ENCODE results near the gene TMEM37. TPM values are rescaled to one million over a fixed set of nuclear protein-coding genes. Genes with fewer than 3 reads are reported as not detected.

The TMEM37 gene
- total and polyA plus RNA-seq, 4 donors, result 17.6 to 125 (median 37.4) TPM

GRCh38 chr2:119476301-119477112, 44.9 kb downstream of the TMEM37 start:
- TF ChIP-seq CTCF (IDR thresholded peaks at IDR 0.05; ENCODE audit: low read depth, low read length, missing input control) (peak; percentile 95), RXRA (IDR thresholded peaks at IDR 0.05) (peak in 1 of 2 donors; percentile 32), GABPA (IDR thresholded peaks at IDR 0.05 in 1 of 2, conservative IDR thresholded peaks at IDR 0.05 in 1 of 2) (no peak), RAD21 (IDR thresholded peaks at IDR 0.05) (peak; percentile 95 to 97)
- WGBS, result 26% methylated on average over 20 of the region's 20 CpGs
- no peak overlapping the region for H3K9ac ChIP-seq (ENCODE audit: low read depth in 1 of 2, low read length in 2 of 2)
- peak; percentile 58 for DNase-seq (ENCODE audit: low spot score)
- peaks cover 0 to 6% (median 3%) of the 10 kb centered on the region in 4 donors for H3K4me1 ChIP-seq (ENCODE audit: control insufficient read depth in 4 of 4, insufficient read depth in 4 of 4, low read length in 3 of 4)
- no peak overlapping the region for H3K4me3 ChIP-seq (ENCODE audit: low read depth in 1 of 3, low read length in 3 of 3)
- H3K27ac ChIP-seq (ENCODE audit: low read depth in 1 of 2, low read length in 2 of 2), result no peak overlapping the region
- no peaks in the 10 kb centered on the region for H3K27me3 ChIP-seq (ENCODE audit: control insufficient read depth in 4 of 4, insufficient read depth in 4 of 4, low read length in 3 of 4)
- H3K36me3 ChIP-seq (ENCODE audit: control insufficient read depth in 4 of 4, insufficient read depth in 3 of 4, low read depth in 1 of 4, low read length in 3 of 4), result no peaks in the 10 kb centered on the region
- no peaks in the 10 kb centered on the region for H3K9me3 ChIP-seq (ENCODE audit: control insufficient read depth in 4 of 4, low read length in 3 of 4)

GRCh38 chr2:119477113-119477505, 45.5 kb downstream of the TMEM37 start:
- TF ChIP-seq GABPA (IDR thresholded peaks at IDR 0.05 in 1 of 2, conservative IDR thresholded peaks at IDR 0.05 in 1 of 2) (no peak), YY1 (IDR thresholded peaks at IDR 0.05) (no peak), HNF4A (conservative IDR thresholded peaks at IDR 0.05) (no peak), FOXA1 (IDR thresholded peaks at IDR 0.05) (no peak), EGR1 (IDR thresholded peaks at IDR 0.05; ENCODE audit: low read depth in 2 of 2) (no peak), FOXA2 (IDR thresholded peaks at IDR 0.05) (no peak), RAD21 (IDR thresholded peaks at IDR 0.05) (no peak), SP1 (IDR thresholded peaks at IDR 0.05) (no peak)
- TF ChIP-seq, protein P1, sequence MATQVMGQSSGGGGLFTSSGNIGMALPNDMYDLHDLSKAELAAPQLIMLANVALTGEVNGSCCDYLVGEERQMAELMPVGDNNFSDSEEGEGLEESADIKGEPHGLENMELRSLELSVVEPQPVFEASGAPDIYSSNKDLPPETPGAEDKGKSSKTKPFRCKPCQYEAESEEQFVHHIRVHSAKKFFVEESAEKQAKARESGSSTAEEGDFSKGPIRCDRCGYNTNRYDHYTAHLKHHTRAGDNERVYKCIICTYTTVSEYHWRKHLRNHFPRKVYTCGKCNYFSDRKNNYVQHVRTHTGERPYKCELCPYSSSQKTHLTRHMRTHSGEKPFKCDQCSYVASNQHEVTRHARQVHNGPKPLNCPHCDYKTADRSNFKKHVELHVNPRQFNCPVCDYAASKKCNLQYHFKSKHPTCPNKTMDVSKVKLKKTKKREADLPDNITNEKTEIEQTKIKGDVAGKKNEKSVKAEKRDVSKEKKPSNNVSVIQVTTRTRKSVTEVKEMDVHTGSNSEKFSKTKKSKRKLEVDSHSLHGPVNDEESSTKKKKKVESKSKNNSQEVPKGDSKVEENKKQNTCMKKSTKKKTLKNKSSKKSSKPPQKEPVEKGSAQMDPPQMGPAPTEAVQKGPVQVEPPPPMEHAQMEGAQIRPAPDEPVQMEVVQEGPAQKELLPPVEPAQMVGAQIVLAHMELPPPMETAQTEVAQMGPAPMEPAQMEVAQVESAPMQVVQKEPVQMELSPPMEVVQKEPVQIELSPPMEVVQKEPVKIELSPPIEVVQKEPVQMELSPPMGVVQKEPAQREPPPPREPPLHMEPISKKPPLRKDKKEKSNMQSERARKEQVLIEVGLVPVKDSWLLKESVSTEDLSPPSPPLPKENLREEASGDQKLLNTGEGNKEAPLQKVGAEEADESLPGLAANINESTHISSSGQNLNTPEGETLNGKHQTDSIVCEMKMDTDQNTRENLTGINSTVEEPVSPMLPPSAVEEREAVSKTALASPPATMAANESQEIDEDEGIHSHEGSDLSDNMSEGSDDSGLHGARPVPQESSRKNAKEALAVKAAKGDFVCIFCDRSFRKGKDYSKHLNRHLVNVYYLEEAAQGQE (IDR thresholded peaks at IDR 0.05), result no peak
- TF ChIP-seq, protein P2, sequence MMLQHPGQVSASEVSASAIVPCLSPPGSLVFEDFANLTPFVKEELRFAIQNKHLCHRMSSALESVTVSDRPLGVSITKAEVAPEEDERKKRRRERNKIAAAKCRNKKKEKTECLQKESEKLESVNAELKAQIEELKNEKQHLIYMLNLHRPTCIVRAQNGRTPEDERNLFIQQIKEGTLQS (IDR thresholded peaks at IDR 0.05), result no peak
- no peaks in the 10 kb centered on the region for H3K9me3 ChIP-seq (ENCODE audit: control insufficient read depth in 4 of 4, low read length in 3 of 4)
- no peaks in the 10 kb centered on the region for H3K27me3 ChIP-seq (ENCODE audit: control insufficient read depth in 4 of 4, insufficient read depth in 4 of 4, low read length in 3 of 4)
- no peak overlapping the region for H3K4me3 ChIP-seq (ENCODE audit: low read depth in 1 of 3, low read length in 3 of 3)
- H3K27ac ChIP-seq (ENCODE audit: low read depth in 1 of 2, low read length in 2 of 2), result no peak overlapping the region
- no peak overlapping the region for H3K9ac ChIP-seq (ENCODE audit: low read depth in 1 of 2, low read length in 2 of 2)
- 79% methylated on average over 9 of the region's 9 CpGs for WGBS
- peak; percentile 22 for DNase-seq (ENCODE audit: low spot score)
- no peaks in the 10 kb centered on the region for H3K36me3 ChIP-seq (ENCODE audit: control insufficient read depth in 4 of 4, insufficient read depth in 3 of 4, low read depth in 1 of 4, low read length in 3 of 4)
- peaks cover 0 to 11% (median 3%) of the 10 kb centered on the region in 4 donors for H3K4me1 ChIP-seq (ENCODE audit: control insufficient read depth in 4 of 4, insufficient read depth in 4 of 4, low read length in 3 of 4)

All from liver (tissue), 9 donors.